ENCODE data around the gene PLOD3. TPM values are rescaled to one million over a fixed set of nuclear protein-coding genes. Genes with fewer than 3 reads are reported as not detected.

The PLOD3 gene
- total and polyA plus RNA-seq, 11 donors = 22.2 to 77.6 (median 42.0) TPM

- H3K36me3 ChIP-seq = no peaks in the 10 kb centered on the region
- no peak overlapping the region for H3K4me3 ChIP-seq
- 0 to 2% (median 1%) methylated on average over 2 to 27 of the region's 27 CpGs for WGBS, 4 donors
- H3K4me1 ChIP-seq = peaks cover 0 to 16% (median 0%) of the 10 kb centered on the region in 12 donors
- no peak overlapping the region for H3K27ac ChIP-seq
- H3K27me3 ChIP-seq = peaks cover 30 to 97% (median 68%) of the 10 kb centered on the region in 9 donors
- no peaks in the 10 kb centered on the region for H3K9me3 ChIP-seq
- TF ChIP-seq CTCF (IDR thresholded peaks at IDR 0.05) (no peak), POLR2A (IDR thresholded peaks at IDR 0.05) (no peak)
- intact Hi-C loops (cut with DNase I) = no loop called here
- ATAC-seq = no peak
- no peak for DNase-seq
Observed at GRCh38 chr7:101179713-101180112, 37.7 kb downstream of the PLOD3 start.

GRCh38 chr7:101179117-101179516 is 38.3 kb downstream of the PLOD3 start:
- Histone ChIP-seq H3K27ac (no peak overlapping the region), H3K9me3 (no peaks in the 10 kb centered on the region), H3K27me3 (peaks cover 36 to 97% (median 74%) of the 10 kb centered on the region in 9 donors), H3K4me3 (peak overlapping the region in 1 of 12 donors; percentile 10), H3K4me1 (peaks cover 0 to 18% (median 3%) of the 10 kb centered on the region in 12 donors), H3K36me3 (no peaks in the 10 kb centered on the region)
- TF ChIP-seq CTCF (IDR thresholded peaks at IDR 0.05) (no peak), POLR2A (IDR thresholded peaks at IDR 0.05) (no peak)
- DNase-seq (no peak), ATAC-seq (no peak)
- 1 to 2% (median 1%) methylated on average over 20 of the region's 20 CpGs for WGBS, 4 donors
- intact Hi-C loops (cut with DNase I) = no loop called here

GRCh38 chr7:101177644-101178043 is 39.7 kb downstream of the PLOD3 start:
- intact Hi-C loops (cut with DNase I) = no loop called here

GRCh38 chr7:101175664-101176063 is 41.7 kb downstream of the PLOD3 start:
- TF ChIP-seq CTCF (IDR thresholded peaks at IDR 0.05) (no peak), POLR2A (IDR thresholded peaks at IDR 0.05) (no peak)
- no peaks in the 10 kb centered on the region for H3K36me3 ChIP-seq
- H3K4me1 ChIP-seq = peaks cover 0 to 46% (median 20%) of the 10 kb centered on the region in 12 donors
- ATAC-seq = no peak
- H3K4me3 ChIP-seq = no peak overlapping the region
- no peaks in the 10 kb centered on the region for H3K9me3 ChIP-seq
- intact Hi-C loops (cut with DNase I) = no loop called here
- no peak for DNase-seq
- peaks cover 63 to 100% (median 99%) of the 10 kb centered on the region in 9 donors for H3K27me3 ChIP-seq
- 20 to 46% (median 34%) methylated on average over 3 of the region's 3 CpGs for WGBS, 4 donors
- H3K27ac ChIP-seq = no peak overlapping the region

More at GRCh38 chr7:101177644-101178043, 39.7 kb downstream of the PLOD3 start:
- H3K27me3 ChIP-seq = peaks cover 51 to 100% (median 88%) of the 10 kb centered on the region in 9 donors
- no peaks in the 10 kb centered on the region for H3K9me3 ChIP-seq
- WGBS, 4 donors = 57 to 75% (median 64%) methylated on average over 2 of the region's 2 CpGs; no CpG with 5 or more reads in 1 of the 4 donors
- no peak for DNase-seq
- H3K4me3 ChIP-seq = no peak overlapping the region
- H3K27ac ChIP-seq = no peak overlapping the region
- ATAC-seq = no peak
- H3K36me3 ChIP-seq = no peaks in the 10 kb centered on the region
- peaks cover 0 to 32% (median 10%) of the 10 kb centered on the region in 12 donors for H3K4me1 ChIP-seq
- no peak for TF ChIP-seq CTCF (IDR thresholded peaks at IDR 0.05)
- no peak for TF ChIP-seq POLR2A (IDR thresholded peaks at IDR 0.05)
